Tongue (tissue), 2 donors: ENCODE data around the gene TMEM209. TPM values are rescaled to one million over a fixed set of nuclear protein-coding genes. Genes with fewer than 3 reads are reported as not detected.
"Not testable (repeated sequence)": the region's sequence is repeated elsewhere in the genome, so short reads cannot be mapped to it uniquely, and the experiment has no call there.

Experiments used
- DNase-seq: peaks from one replicate; pipeline ENCODE4 v3.0.0-alpha.2; 2015
- total RNA-seq: library from RNA; depleted of rRNA; stranded (reverse); fragments of >200 nt; gene quantifications from one replicate; pipeline ENCODE4 v1.2.3, GENCODE V29; 2014

The TMEM209 gene
- total RNA-seq, 1 donor from 2014 or later, result 10.3 TPM

DNA sequence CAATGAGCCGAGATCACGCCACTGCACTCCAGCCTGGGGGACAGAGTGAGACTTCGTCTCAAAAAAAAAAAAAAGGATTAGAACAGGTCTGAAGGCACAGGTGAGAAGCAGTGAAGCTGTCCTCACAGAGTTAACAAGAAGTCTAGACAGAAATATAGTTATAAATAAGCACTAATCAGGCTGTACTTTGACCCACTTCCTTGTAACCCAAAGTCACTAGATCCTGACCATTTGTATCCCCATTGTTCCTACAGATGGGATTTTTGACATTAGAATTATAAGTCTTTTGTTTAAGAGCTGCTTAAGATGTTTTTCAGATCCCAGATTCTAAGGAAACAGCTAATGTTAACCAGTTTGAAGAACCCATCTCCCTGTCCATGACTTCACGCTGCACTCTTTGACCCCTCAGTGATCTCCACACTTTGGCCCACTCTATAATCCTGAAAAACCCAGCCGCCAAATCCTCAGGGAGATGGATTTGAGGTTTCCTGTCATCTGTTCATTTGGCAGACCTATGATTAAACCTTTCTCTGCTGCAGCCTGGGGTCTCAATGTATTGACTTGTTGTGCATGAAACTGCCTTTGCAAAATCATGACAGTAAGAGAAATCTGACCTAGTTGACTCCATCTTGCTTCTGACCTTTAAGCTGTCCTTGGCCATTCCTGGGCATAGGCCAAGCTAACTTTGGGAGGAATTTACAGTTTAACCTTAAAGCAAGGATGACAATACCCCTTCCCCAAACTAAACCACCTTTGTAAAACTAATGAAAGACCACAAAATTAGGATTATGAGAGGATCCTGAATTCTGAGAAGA is 13.8 kb upstream of the TMEM209 start:
- DNase-seq, result no peak

DNA sequence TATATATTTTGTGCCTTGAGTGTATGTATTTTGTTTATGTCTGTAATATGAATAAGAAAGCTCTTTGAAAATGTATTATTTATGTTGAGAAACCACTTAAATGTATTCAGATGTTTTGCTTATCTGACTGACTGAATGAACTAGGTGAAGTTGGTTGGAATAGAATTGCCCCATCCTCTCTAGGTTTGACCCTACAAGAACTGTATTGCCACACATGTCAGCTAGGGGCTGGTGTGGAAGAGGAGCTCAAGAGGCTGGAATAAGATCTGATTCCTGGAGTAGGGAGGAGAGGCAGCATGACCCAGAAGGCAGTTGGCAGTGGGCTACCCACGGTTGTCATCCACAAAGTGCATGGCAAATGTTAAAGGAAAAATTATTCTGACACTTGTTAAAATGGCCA is 11.5 kb upstream of the TMEM209 start:
- DNase-seq, result no peak

DNA sequence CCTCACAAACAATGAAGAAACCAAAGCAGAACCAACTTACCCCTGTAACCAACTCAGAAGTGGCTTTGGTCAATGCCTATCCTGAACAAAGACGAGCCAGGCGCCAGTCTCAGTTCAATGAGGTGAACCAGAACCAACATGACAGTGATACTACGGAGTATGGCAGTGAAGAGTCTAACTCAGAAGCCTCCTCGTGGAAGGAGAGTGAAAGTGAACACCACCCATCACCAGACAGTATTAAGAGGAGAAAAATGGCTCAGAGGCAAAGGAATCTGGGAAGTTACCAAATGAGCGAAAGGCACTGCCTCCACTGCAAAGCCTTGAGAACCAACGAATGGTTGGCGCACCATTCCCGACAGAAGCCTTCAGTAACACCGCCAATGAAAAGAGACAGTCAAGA is 10.8 kb upstream of the TMEM209 start:
- no peak for DNase-seq

DNA sequence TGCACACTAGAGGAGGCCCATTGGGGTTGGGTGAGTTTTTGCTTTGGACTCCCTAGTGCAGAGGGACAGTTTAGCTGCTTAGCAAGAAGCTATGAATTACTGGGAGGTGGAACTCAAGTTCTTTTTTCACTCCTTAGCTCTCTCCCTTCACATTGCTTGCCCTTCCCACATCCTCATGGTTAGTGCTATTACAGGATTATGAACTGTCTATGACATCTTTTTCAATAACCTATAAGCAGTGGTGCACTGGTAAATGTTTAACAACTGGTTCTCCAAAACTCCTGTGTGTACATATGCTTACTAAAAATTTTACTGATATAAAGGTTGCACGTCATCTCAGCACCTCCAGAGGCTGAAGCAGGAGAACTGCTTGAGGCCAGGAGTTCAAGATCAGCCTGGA is 8.6 kb upstream of the TMEM209 start:
- DNase-seq, result no peak

DNA sequence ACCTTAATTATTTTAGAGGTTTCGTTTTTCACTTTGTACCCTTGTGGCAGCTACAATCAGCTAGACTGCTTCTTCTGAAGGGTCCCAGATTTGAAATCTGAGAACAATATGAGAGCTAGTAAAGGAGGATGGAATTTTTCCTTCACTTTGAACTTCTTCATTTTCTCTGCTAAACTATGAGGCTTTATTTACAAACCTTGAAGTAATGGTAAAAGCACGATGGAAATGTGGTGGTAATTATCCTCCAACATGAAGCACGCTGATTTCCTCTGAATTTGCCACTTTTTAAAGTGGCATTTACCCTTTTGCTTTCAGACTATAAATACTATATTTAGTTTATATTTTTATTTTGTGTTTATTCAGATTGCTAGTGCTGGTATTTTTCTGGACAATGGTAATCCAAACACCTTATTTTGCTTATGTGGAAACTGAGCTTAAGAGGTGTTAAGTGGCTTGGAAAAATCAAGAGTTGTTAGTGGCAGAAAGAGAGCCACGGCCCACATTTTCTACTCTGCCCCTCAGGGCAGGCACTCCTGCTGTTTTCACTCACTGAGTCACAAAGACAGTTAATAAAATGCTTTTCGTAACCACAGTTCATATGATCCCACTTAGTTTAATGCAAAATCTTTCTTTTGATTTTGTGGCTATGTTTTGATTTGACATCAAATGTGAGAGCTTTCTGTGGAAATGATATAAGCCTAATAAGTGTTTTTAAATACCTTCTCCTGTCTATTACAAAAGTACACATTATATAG is 5.2 kb upstream of the TMEM209 start:
- peak; percentile 21 for DNase-seq

DNA sequence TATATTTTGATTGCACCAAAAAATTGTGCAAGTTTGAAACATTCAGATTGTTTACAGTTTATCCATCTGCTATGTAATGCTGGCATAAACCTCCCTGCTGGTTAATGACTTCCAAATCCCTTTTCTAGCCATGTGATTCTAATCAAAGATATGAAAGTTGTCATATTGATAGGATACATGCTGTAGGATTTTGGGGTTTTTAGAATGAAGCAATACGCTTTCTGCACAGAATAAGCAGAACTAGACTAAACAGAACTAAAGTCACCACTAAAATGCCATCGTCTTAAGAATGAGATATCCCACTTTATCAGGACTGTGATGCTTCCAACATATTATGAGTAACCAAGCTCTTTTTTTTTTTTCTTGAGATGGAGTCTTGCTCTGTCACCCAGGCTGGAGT is 3.3 kb upstream of the TMEM209 start:
- DNase-seq, result no peak

DNA sequence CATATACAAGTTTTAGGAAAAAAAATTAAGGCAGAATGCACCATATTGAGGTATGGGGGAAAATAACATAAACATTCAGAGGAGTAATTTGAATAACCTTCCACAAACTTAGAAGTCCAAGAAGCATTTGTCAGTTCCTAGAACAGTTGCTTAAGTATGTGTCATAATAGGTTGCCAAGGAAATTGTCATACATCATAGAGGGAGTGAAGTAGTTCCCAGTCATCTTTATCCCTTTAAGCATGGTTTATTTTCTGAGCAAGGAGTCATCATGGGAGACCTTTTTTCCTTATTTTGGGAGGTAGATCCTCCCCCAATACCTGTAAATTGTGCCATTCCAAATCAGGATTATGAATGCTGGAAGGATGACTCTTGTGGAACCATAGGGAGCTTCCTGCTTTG is 2.4 kb upstream of the TMEM209 start, which contains the start of gene SSMEM1:
Gene SSMEM1, plus strand, starts transcription at position 219 of the 400 bp plus-strand sequence. Its CDS starts 51 bp downstream, at position 270.
- no peak for DNase-seq

DNA sequence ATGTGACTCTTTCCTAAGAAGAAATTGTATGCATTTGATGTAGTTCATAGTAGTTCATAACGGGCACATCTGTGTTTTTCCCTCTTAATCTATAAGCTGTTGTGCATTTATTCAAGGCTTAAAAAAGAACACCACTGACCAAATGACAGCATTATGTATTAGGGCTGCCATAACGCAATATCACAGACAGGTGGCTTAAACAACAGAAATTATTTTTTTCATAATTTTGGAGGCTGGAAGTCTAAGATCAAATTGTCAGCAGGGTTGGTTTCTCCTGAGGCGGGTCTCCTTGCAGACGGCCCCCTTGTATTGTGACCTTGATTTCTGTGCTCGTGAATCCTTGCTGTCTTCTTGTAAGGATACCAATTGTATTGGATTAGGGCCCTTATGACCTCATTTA is 1.8 kb upstream of the TMEM209 start:
- DNase-seq, result no peak

DNA sequence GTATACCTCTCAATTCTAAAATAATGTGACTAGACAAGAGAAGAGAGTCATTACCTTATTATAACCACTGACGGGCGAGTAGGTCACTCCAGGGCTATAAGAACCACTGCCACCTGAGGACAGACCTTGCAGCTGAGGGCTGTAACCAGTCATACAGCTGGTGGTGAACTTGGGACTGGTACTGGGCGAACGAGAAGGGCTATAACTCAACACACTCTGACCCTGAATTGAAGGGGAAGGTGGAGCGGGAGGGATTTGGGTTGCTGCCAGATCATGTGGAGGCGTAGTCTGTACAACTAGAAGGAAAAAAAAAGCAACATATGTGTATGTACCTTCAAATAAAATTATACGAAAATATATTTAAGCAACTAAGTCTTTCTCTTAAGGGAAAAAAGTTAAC is 3.4 kb downstream of the TMEM209 start:
- DNase-seq, result no peak

DNA sequence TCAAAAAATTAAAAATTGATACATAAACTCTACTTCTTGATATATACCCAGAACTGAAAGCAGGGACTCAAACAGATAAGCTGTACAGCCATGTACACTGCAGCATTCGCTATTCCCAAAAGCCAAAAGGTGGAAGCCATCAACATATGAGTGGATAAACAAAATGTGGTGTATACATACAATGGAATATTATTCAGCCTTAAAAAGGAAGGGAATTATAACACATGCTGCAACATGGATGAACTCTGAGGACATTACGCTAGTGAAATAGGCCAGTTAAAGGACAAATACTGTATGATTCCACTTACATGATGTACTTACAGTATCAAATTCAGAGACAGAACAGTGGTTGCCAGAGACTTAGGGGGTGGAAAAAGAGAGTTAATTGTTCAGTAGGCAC is 8.1 kb downstream of the TMEM209 start:
- DNase-seq, result no peak

DNA sequence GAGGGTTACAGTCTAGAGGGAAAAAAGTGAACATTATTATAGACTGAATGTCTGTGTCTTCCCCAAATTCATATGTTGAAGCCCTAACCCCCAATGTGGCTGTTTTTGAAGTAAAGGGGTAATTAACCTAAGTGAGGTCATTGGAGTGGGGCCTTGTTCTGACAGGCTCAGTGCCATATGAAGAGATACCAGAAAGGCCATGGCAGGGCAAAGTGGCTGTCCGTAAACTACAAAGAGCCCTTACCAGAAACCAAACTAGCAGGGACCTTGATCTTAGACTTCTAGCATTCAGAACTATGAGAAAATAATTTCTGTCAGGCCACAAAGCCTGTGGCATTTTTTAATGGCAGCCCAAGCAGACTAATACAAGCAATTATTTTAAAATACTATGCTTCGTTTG is 8.7 kb downstream of the TMEM209 start:
- no peak for DNase-seq

DNA sequence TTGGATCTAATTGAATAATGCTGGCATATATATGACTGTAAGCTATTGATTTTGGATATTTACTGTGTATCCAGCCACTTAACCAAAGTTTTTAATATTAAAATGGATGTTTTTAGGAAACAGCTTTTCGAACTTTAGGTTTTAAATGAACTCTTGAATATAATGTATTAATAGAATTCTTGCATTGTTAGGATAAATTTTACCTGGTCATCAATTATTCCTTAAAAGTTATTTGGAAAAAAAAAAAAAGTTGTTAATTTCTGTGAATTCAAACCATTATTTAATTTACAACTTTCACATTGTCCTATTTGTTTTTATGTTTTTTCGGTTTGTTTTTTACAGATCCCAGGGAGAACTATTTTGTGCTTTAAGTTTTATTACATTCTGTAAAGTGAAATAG is 9.8 kb downstream of the TMEM209 start:
- DNase-seq, result no peak

DNA sequence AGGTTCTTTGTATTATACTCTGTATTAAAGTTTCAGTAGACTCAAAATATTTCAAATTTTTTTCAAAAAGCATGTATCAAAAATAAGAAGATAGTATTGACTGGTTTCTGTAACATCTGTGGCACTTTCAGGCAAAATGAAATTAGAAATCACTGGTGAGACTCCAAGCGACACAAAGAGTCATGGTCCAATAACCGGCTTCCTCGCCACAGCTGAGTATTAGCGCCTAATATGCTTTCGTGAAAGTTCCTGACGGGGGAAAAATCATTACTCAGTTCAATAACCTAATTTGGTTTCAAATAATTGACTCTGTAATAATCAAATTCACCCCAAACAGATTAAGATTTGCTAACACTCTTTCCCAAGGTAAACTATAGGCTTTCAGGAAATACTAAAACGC is 13.4 kb downstream of the TMEM209 start:
- DNase-seq, result no peak

DNA sequence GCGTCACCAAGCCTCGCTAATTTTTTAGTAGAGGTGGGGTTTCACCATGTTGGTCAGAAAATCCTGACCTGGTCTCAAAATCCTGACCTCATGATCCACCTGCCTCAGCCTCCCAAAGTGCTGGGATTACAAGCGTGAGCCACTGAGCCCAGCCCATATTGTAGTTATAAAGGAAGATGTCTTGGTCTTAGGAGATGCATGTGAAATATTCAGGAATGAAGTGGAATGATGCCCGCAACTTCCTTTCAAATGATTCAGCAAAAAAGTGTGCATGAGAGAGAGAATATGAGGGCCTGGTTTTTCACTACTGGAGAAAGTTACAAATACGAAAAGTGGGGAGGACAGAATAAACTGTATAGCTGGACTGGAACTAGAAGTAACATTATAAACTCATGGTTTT is 15.9 kb downstream of the TMEM209 start:
- no peak for DNase-seq

DNA sequence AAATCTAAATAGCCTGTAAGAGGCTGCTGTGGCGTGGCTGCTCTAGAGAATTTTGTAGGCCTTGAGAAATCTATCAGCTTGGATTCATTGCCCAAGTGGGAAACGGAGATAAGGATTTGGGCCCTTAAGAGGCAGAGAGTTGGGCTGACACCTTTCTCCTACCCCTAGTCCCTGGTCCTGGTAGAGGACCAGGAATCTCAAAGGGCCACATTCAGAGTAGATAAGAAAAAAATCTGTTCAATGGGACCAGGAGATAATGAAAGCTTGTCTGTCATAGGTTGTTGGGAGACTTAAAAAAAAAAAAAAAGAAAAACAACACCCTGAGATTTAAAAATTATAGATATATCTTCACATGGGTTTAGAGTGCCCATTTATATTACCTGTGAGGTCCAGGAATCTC is 17.8 kb downstream of the TMEM209 start:
- no peak for DNase-seq

DNA sequence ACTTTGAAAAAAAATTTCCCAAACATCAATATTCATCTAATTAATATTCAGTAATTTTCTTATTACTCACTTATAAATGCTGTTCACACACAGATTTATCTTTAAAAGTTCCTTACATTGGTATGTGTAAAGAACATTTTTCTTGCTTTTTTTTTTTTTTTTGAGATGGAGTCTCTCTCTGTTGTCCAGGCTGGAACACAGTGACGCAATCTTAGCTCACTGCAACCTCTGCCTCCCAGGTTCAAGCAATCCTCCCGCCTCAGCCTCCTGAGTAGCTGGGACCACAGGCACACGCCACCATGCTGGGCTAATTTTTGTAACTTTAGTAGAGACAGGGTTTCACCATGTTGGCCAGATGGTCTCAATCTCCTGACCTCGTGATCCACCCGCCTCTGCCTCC is 20.9 kb downstream of the TMEM209 start:
- DNase-seq, result not testable (repeated sequence)

DNA sequence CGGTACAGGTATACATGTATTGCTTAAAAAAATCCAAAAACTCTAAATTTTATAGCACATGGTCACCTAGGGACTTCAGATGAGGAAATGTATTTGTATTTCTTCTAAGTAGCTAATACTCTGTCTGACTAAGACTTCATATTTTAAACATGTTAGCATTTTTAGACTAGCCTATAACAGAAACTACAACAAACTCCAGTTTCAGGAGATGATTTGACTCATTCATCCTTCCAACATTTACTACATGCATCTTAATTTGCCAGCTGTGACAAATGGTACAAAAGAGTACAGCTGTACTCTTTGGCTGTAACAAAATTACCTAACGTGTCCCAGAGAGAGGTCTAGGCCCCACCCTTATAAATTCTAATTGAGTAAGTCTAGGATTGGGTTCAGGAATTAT is 22.2 kb downstream of the TMEM209 start:
- DNase-seq, result peak; percentile 21

DNA sequence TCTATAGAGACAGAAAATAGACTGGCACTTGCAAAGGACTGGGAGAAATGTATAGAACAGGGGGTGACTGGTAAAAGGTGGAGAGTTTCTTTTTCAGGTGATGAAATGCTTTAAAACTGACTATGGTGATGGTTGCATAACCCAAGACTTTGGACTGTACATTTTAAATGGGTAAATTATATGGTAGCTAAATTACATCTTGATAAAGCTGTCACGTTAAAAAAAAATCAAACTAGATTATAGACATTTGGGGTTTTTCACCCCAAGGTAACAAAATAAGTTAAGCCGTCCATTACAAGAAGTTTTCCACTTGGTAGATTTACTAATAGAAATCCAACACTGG is 24.0 kb downstream of the TMEM209 start:
- no peak for DNase-seq

DNA sequence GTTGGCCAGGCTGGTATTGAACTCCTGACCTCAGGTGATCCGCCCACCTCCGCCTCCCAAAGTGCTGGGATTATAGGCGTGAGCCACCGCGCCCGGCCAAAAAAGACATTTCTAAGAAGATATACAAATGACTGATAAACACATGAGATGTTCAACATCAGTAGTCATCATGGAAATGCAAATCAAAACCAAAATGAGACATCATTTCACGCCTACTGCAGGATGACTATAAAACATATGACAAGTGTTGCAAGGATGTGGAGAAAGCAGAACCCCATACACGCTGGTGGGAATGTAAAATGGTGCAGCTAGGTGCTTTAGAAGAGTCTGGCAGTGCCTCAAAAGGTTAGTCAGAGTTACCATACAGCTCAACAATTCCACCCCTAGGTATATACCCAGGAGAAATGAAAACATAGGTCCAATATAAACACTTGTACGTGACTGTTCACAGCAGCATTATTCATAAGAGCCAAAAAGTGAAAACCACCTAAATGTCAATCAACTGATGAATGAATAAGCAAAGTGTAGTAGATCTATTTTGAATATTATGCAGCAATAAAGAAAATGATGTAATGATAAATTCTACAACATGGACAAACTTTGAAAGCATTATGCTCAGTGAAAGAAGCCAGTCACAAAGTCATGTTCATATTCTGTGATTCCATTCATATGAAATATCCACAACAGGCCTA is 24.5 kb downstream of the TMEM209 start:
- no peak for DNase-seq

DNA sequence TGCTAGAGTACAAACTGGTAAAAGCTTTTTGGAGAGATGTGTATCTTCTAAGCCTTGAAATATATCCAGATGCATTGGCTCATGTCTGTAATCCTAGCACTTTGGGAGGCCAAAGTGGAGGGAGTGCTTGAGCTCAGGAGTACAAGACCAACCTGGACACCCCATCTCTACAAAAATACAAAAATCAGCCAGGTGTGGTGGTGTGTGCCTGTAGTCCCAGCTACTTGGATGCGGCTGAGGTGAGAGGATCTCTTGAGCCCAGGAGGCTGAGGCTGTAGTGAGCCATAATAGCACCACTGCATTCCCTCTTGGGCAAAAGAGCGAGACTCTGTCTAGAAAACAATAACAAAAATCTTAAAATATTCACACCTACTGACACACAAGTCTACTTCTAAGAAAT is 25.6 kb downstream of the TMEM209 start:
- DNase-seq, result no peak

DNA sequence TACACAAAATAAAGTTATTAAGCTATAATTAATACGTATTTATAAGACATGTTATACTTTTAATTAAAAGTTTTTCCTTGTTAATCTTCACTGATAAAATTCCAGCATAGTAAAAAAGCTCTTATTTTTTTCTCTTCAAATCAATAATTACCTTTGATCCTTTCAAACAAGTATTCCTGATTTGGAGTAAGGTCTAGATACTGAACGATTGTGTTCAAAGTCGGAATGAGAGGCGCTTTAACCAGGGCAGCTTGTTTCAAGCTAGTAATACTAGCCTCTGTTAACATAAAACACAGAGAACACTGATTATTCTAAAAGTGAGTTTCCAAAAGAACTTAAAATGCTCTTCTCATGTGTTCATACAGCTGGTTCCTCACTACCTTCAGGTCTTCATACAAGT is 27.0 kb downstream of the TMEM209 start:
- DNase-seq, result no peak

DNA sequence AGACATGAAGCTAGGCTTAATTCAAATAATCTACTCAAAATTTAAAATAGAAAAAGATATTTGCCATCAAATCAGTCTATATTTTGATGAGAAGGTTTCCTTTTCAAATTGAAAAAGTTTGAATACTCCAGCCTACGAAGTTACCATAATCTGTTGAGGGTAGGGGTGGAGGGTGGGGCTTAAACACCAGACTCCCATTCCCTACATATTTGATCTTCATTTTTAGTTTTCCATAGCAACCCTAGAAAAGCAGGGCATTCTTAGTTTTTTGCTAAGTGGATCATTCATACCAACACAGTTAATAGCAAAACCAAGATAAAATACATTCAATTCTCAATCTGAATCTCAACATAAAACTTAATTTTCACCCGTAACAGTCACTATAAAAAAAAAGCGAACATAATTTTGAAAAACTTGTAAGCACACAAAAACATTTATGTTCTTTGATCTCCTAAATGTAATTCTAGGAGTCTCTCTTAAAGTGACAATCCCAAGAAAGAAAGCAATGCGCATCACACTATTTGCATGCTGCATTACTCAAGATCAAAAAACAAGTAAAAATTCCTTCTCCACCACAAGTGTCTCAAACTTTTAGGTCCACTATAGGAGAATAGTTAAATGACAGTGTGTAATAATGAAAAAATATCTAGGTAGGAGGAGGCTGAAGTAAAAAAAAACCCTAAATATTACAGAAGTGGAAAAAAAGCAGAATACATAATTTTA is 30.8 kb downstream of the TMEM209 start:
- DNase-seq, result no peak

DNA sequence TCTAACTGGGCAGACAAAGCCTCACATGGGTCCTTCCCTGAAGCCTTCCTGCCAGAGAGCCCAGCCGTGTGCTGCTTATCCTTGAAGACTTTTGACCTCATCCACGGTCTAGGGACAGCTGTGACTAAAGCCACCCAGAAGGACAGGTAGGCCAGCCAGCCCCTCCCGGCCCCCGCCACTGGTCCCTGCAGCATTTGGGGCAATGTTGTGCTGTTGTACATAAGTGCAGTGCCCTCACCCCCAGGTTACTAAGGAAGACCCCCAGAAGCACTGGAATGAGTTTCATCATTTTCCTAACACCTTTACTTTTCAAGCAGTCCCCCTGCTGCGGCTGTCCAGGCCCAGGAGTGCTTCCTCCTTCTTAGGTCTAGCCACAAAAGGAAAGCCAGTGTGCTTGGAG is 43.0 kb downstream of the TMEM209 start:
- no peak for DNase-seq
